Measurements from ENCODE around the gene ADAP1.

The ADAP1 gene

GRCh38 chr7:921071-921461 is 33.4 kb downstream of the ADAP1 start:
- no peak for DNase-seq

- DNase-seq: no peak
Observed at GRCh38 chr7:920351-921070, 34.0 kb downstream of the ADAP1 start.

GRCh38 chr7:919924-920341 is 34.5 kb downstream of the ADAP1 start:
- DNase-seq: no peak

DNA sequence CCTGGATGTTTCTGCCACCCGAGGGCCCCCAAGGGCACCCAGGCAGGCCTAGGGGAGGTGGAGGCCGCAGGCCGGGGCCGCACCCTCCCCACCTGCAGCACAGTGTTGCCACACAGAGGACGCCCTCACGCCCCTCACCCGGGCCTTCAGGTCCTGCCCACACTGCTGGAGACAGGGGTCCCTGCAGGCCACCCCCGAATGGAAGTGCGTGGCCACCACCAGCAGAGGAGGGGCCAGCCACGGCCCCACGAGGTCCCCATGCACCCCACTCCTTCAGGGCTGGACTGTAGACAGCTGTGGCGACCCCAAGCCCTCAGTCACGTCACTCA is 35.4 kb downstream of the ADAP1 start:
- no peak for DNase-seq

GRCh38 chr7:918441-919113 is 35.9 kb downstream of the ADAP1 start:
- DNase-seq: no peak

DNA sequence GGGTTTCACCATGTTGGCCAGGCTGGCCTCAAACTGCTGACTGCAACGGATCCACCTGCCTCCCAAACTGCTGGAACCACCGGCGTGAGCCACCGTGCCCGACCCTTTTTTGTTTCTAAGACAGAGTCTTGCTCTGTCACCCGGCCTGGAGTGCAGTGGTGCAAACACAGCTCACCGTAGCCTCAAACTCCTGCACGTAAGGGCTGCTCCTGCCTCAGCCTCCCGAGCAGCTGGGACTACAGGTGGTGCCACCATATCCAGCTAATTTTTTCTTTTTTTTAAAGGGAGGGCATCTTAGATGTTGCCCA is 36.4 kb downstream of the ADAP1 start:
- DNase-seq: no peak

- DNase-seq: no peak
Observed at GRCh38 chr7:917255-918117, 37.0 kb downstream of the ADAP1 start.

- no peak for DNase-seq
Observed at GRCh38 chr7:916291-916941, 38.1 kb downstream of the ADAP1 start.

DNA sequence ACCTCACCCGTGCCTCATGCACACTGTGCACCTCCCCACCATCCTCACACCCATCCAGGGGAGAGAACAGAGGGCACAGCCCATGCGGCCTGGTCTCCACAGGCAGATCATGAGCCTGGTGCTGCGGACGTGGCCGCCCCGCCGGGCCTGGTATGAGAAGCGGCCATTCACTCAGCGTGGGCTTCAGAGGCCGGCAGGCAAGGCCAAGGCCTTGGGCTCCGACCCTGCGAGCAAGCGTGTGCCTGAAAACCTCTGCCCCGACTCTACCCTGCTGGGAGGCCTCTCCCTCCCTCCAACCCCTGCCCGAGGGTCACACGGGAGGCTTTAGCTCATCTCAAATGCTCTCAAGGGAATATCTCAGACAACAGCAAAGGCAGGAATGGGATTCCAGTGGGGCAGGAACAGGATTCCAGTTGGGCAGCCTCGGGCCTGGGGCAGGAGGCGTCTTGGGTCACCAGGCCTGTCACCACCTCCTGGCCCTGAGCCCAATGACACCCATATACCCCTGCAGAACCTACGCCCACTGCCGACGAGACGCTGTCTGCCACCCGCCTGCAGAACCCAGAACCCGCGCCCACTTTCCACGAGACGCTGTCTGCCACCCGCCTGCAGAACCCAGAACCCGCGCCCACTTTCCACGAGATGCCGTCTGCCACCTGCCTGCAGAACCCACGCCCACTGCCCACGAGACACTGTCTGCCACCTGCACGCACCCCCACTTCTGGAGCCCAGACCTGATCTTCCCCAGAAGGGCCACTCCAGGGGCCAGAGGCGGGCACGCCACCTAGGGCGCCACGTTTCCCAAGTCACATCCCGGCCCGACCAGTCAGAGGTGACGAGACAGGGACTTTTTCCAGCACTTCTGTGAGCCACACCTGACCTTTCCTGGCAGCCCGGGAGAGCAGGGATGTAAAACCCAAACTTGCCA is 38.9 kb downstream of the ADAP1 start:
- DNase-seq: no peak

GRCh38 chr7:914521-915194 is 39.8 kb downstream of the ADAP1 start:
- DNase-seq: no peak

DNA sequence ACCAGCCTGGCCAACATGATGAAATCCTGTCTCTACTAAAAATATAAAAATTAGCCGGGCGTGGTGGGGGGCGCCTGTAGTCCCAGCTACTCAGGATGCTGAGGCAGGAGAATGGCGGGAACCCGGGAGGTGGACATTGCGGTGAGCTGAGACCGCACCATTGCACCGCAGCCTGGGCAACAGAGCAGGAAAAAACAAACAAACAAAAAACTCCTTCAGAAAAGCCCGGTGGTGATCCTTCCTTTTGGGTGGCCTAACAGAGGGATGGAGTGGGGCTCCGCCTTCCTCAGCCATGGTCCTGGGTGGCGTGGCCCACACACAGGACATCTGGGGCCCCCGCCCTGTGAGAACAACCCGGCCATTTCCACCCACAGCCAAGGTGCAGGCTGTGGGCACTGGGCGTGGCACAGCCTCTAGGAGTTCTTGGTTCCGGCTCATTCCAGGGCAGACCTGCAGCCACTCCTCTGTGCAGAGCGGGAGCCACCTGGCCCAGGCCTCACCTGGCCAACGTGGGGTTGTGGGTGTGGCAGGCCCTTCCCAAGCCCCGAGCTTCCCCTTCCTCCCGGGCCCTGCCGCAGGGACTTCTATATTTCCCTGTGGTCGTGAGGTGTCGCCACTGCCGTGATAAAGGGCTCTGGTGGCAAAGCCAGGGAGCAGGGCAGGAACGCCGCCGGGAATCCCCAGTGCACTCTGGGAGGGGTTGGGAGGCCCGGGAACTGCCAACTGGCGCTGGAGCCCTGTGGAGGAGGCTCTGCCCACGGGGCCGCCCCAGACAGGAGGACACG is 40.6 kb downstream of the ADAP1 start:
- no peak for DNase-seq

- DNase-seq: no peak
Observed at GRCh38 chr7:911791-912480, 42.5 kb downstream of the ADAP1 start.

DNA sequence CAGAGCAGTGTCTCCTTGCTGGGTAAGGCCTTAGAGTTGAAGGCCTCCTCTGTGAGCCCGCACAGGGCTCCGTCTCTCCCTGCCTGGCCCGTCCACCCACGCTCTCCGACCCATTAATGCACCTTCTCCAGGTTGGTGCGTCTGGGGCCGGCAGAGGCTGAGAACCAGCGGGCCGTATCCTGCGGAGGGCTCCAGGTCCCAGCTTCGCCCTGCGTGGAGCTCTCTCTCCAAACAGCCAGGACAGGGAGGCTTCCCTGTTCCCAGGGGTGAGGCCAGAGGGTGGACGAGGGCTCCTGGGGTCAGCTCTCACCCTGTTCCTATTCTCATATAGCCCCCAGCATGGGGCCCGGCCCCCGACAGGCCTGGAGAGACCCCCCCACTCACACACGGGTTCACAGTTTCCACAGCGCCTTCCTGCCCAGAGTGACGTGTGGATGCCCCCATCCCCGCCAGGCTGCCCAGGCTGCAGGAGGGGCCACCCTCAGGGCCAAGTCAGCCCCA is 43.5 kb downstream of the ADAP1 start:
- no peak for DNase-seq

DNA sequence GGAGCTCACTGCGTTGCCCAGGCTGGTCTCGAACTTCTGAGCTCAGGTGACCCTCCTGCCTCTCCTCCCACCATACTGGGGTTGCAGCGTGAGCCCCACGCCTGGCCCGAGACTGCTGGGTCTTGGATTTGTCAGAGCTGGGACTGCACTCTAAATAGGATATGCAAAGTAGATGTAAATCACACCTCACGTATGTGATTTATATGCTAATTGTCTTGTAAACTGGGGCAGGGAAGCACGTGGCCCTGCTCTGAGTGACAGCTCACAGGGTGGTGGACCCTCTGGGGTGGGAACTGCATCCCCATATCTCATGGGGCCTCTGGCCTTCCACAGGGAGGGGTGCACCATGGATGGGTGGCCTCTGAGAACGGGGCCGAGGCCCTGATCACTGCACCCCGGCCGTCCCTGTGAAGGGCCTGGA is 44.0 kb downstream of the ADAP1 start:
- no peak for DNase-seq

DNA sequence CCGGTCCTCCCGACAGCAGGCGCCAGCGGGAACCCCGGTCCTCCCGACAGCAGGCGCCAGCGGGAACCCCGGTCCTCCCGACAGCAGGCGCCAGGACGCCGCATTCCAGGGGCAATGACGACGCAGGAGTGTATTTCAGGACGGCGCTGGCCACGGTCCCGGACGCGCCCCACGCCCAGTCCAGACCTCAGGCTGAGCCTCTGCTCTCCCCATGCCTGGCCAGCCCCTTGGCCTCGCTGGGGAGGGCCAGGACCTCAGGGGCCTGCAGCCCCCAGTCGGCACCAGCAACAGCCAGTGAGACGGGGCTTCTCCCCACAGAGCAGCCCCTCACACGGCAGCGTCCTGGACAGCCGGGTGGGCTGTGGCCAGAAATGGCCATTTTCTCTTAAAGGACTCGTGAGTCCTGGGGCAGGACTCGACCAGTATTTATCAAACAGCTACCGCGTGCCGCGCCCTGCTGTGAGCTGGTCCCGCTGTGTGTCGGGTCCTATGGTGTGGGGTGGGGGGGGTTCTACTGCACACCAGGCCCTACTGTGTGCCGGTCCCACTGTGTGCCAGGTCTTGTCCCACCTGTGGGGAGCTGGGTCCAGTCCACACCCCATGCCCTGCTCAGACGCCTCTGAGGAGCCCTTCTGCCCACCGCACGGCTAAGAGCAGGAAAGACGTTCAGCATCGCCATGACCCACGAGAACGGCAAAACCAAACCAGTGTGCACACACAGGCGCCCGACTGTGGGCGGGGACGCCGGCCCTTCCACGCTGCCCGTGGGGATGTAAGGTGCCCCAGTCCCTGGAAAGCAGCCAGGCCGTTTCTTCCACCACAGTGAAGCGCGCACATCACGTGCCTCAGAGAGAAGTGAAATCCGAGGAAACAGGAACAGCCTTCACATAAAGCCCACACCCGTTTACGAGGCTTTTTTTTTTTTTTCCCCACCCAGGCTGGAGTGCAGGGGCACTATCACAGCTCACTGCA is 44.8 kb downstream of the ADAP1 start:
- DNase-seq: peak; percentile 72

DNA sequence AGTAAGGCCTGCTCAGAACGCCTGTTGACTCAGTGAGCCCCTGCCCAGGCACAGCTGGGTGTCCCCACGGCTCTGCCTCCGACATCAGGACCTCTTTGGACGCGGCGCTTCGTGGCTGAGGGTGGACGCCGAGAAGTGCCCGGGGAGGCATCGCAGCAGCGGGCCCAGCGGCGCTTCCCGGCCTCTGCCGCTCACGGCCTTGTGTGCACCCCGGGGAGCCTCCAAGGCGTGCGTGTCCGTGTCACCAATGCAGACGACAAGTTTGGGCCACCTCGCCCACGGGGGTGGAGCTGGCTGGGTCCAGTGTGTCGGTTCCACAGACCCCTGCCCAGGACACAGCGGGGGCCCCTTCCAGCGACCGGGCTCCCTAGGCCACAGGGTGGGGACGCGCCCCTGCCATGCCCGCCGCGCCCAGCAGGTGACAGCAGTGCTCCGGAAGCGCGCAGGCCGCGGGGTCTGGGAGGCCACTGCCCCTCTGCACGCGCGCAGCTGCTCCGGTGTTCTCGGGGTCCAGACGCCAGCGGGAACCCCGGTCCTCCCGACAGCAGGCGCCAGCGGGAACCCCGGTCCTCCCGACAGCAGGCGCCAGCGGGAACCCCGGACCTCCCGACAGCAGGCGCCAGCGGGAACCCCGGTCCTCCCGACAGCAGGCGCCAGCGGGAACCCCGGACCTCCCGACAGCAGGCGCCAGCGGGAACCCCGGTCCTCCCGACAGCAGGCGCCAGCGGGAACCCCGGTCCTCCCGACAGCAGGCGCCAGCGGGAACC is 45.7 kb downstream of the ADAP1 start:
- DNase-seq: peak; percentile 81

- DNase-seq: no peak
Observed at GRCh38 chr7:908159-908581, 46.3 kb downstream of the ADAP1 start.
